ENCODE measurements around the gene FBXO31. TPM values are rescaled to one million over a fixed set of nuclear protein-coding genes. Genes with fewer than 3 reads are reported as not detected.
A peak's percentile ranks its signal among the peaks of the same experiment; 100 is the strongest.

The FBXO31 gene
- total and polyA plus RNA-seq, 2 of the 13 experiments (the other 11 are each of a cell fraction or from before 2014, with no cell fraction given): 92.4 to 101 TPM

- Histone ChIP-seq H3K9ac (ENCODE audit: insufficient read depth, low read depth, low read length) (no peak overlapping the region), H3K36me3 (replicated peaks in 1 of 2; ENCODE audit: control insufficient read depth in 1 of 2, insufficient read depth in 2 of 2, low read length in 2 of 2) (peaks cover 33 to 74% of the 10 kb centered on the region in 2 experiments), H4K20me1 (ENCODE audit: insufficient read depth, low read length) (peaks cover 99% of the 10 kb centered on the region), H3K4me3 (replicated peaks in 1 of 3; ENCODE audit: insufficient read depth in 1 of 3, low read depth in 2 of 3, low read length in 3 of 3) (no peak overlapping the region; a peak in 1 of 6 replicates), H3K9me3 (ENCODE audit: low read length) (no peaks in the 10 kb centered on the region), H3K4me2 (ENCODE audit: low read depth, low read length) (0 out of 2 replicates have a peak overlapping the region, but pooled peaks have one; percentile 11), H3K4me1 (ENCODE audit: insufficient read depth, low read length) (peaks cover 96% of the 10 kb centered on the region), H3K27me3 (ENCODE audit: control insufficient read depth in 1 of 2, insufficient read depth in 2 of 2, low read length in 2 of 2) (no peaks in the 10 kb centered on the region; a peak in 1 of 5 replicates), H3K27ac (ENCODE audit: extremely low read length, insufficient read depth, low read length) (peak overlapping the region; percentile 21), H2AFZ (ENCODE audit: low read length) (no peak overlapping the region), H3K79me2 (ENCODE audit: insufficient read depth, low read length) (peaks cover 97% of the 10 kb centered on the region)
- in situ Hi-C loops (cut with HindIII; ENCODE audit: extremely low pct_ligation_motif_present, low pct_unique_long_range_greater_than_20kb): loop anchor here (25.0 kb wide), 1 partner anchor 487 kb away; the partner anchor contains the start of gene SLC7A5
- BruUV-seq (replicated peaks): no TSS peak
- 90% methylated on average over 9 of the region's 9 CpGs for WGBS (ENCODE audit: low lambda C conversion rate)
- DNase-seq (ENCODE audit: low spot score): no peak
- ChIA-PET CTCF (ENCODE audit: low intra/inter-chr PET ratio, low total read pairs) (no interaction called here), POLR2A (interaction anchor here (1.5 to 14.0 kb wide), 4 partner anchors 8 to 26 kb away, joined by 4 to 265 read pairs (median 15); partner anchors contain the start of gene FBXO31)
- no peak for FAIRE-seq
- ATAC-seq: no peak
- intact Hi-C loops (cut with micrococcal nuclease; ENCODE audit: unreplicated experiment): no loop called here
- no peak for TF ChIP-seq TIGD3 (CRISPR knock-in tag; IDR thresholded peaks at IDR 0.05; ENCODE audit: borderline replicate concordance)
- no peak for TF ChIP-seq ZNF33B (CRISPR knock-in tag; IDR thresholded peaks at IDR 0.05)
- TF ChIP-seq ZNF354B (CRISPR knock-in tag; IDR thresholded peaks at IDR 0.05): 0 out of 2 replicates have a peak, but pooled peaks have one; percentile 41
- no peak for TF ChIP-seq NRL (CRISPR knock-in tag; IDR thresholded peaks at IDR 0.05; ENCODE audit: borderline replicate concordance)
- no peak for TF ChIP-seq HNF4A (CRISPR knock-in tag; IDR thresholded peaks at IDR 0.05)
- no peak for TF ChIP-seq SUZ12 (IDR thresholded peaks at IDR 0.05; ENCODE audit: low read depth, low read length)
- no peak for TF ChIP-seq ESRRA (CRISPR knock-in tag; IDR thresholded peaks at IDR 0.05; ENCODE audit: low read depth)
- no peak for TF ChIP-seq GTF2F1 (IDR thresholded peaks at IDR 0.05; ENCODE audit: low read length)
- no peak for TF ChIP-seq ZNF775 (CRISPR knock-in tag; IDR thresholded peaks at IDR 0.05; ENCODE audit: borderline replicate concordance)
- peak; percentile 68 for TF ChIP-seq AGO2 (optimal IDR thresholded peaks at IDR 0.05; ENCODE audit: low read depth, low read length)
- TF ChIP-seq TEF (CRISPR knock-in tag; IDR thresholded peaks at IDR 0.05): no peak
- peak; percentile 78 for TF ChIP-seq RBM22 (optimal IDR thresholded peaks at IDR 0.05; ENCODE audit: low read length)
- no peak for TF ChIP-seq ATF4 (CRISPR knock-in tag; IDR thresholded peaks at IDR 0.05)
- TF ChIP-seq SRSF9 (IDR thresholded peaks at IDR 0.05; ENCODE audit: borderline replicate concordance, insufficient read depth, low read depth, low read length, poor library complexity, severe bottlenecking): no peak
- TF ChIP-seq TP53 (CRISPR knock-in tag; conservative IDR thresholded peaks at IDR 0.05): no peak
- TF ChIP-seq DRAP1 (CRISPR knock-in tag; IDR thresholded peaks at IDR 0.05): no peak
- no peak for TF ChIP-seq ZMYM2 (CRISPR knock-in tag; IDR thresholded peaks at IDR 0.05)
- TF ChIP-seq TCF12 (IDR thresholded peaks at IDR 0.05): no peak
- TF ChIP-seq TCF12 (CRISPR knock-in tag; IDR thresholded peaks at IDR 0.05): no peak
- TF ChIP-seq ZNF446 (CRISPR knock-in tag; IDR thresholded peaks at IDR 0.05): no peak
- no peak for TF ChIP-seq TBP (CRISPR knock-in tag; IDR thresholded peaks at IDR 0.05)
- TF ChIP-seq KLF15 (CRISPR knock-in tag; IDR thresholded peaks at IDR 0.05; ENCODE audit: borderline replicate concordance): no peak
- TF ChIP-seq ZNF44 (CRISPR knock-in tag; IDR thresholded peaks at IDR 0.05): no peak
These were observed 8.0 kb downstream of the FBXO31 start for GRCh38 chr16:87375426-87376135.

All from HepG2 (cell line).